NK-92 treated with Interleukin-12 subunit alpha and Interleukin-12 subunit beta, amount 100 ng/mL, for 24 hours (cell line): ENCODE measurements around the gene FAXC.

Source experiments
- DNase-seq: peaks from one replicate; lab custom pipeline; 2025; lab: John Stamatoyannopoulos, UW

Gene FAXC

GRCh38 chr6:99349171-99350141 is at the start of gene FAXC:
Gene FAXC, minus strand, starts transcription at chr6:99349674. Its CDS starts 302 bp downstream, at chr6:99349372.
- no peak for DNase-seq

DNA sequence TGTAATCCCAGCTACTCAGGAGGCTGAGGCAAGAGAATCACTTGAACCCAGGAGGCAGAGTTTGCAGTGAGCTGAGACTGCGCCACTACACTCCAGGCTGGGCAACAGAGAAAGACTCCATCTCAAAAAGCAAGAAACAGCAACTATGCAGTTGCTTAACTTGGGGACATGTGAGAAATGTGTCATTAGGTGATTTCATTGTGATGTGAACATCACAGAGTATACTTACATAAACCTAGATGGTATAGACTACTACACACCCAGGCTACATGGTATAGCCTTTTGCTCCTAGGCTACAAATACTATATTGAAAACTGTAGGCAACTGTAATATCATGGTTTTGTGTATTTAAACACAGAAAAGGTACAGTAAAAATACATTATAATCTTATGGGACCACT is 47.8 kb upstream of the FAXC start:
- DNase-seq, result no peak

GRCh38 chr6:99393698-99394531 is 44.4 kb upstream of the FAXC start, which contains the start of gene COQ3:
Gene COQ3, minus strand, starts transcription at chr6:99394195. Its CDS starts 16 bp downstream, at chr6:99394179.
- peak; percentile 48 for DNase-seq

- DNase-seq, result no peak
These were observed 43.9 kb upstream of the FAXC start for GRCh38 chr6:99393366-99393697.

DNA sequence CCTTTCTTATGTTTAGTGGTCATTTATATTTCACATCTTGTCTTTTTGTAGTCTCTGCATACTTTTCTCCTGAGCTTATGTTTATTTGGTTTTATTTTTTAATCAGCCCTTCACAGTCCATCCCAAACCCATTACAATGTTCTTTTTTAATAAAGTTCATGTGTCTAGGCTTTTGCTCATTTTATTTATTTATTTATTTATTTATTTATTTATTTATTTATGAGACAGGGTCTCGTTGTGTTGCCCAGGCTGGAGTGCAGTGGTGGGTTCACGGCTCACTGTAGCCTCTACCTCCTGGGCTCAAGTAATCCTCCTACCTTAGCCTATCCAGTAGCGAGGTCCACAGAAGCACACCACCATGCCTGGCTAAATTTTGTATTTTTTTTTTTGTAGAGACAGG is 41.4 kb upstream of the FAXC start:
- DNase-seq, result no peak

DNA sequence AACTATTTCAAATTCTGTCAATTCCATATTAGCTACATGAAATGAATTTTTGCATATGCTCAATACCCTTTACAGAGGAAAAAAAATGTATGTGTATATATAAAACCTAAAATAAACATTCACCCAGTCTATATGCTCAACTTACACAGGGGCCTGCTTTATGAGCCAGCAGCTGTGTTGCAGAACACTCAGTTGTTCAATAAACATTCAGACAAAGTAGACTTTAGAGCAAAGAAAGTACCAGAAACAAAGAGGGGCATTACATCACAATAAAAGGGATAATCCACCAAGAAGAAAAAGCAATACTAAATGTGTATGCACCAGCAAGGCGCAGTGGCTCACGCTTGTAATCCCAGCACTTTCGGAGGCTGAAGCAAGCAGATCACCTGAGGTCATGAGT is 35.0 kb upstream of the FAXC start:
- DNase-seq, result no peak

DNA sequence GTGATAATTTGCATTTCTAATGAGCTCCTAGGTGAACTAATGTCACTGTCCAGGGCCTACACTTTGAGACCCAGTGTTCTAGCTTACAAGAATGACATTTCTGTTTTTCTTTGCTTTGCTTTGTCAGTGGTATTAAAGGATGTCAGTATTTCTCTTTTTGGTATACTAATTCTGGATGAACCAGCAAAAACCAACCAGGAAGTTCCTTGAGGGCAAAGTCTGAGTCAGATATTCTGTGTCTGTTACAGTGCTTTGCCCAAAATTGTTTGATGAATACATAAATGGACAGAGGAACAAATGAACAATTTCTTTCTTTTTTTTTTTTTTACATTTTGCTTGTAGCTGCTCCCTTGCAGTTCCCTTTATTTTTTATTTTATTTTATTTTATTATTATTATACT is 29.2 kb upstream of the FAXC start:
- no peak for DNase-seq

DNA sequence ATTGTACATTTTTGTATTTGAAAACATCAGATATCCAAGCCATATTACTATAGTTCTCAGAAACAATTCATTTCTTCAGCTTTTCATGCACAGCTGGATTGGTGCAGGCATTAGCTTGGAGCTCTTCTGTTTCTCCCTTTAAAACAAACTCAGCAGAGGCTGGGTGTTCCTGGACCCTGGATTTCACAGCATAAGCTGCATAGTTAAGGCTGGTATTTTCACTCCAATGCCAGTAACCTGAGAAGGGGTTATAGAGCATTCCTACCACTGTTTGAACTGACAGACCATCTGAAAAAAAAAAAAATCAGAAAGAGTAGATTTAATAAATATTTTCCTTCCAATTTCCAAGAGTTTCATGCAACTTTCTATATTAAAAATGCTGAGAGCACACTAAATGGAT is 20.1 kb upstream of the FAXC start:
- DNase-seq, result no peak

DNA sequence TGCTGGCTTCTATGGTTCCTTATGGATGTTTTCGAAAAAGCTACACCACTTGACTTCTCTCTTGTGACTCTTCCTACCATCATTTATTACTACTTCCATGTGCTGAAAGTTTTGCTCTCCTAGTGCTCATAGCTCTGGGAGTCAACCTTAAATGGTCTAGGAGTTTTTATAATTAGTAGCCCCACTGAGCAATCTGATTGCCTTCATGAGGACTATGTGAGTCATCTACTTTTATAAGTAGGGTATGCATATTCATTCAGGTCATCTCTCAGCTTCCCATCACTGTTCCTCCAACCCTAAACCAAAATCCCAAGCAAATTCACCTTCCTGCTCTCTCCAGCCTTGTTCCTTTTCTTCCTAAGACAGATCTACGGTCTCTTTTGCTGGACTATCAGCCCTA is 17.4 kb upstream of the FAXC start:
- DNase-seq, result no peak

DNA sequence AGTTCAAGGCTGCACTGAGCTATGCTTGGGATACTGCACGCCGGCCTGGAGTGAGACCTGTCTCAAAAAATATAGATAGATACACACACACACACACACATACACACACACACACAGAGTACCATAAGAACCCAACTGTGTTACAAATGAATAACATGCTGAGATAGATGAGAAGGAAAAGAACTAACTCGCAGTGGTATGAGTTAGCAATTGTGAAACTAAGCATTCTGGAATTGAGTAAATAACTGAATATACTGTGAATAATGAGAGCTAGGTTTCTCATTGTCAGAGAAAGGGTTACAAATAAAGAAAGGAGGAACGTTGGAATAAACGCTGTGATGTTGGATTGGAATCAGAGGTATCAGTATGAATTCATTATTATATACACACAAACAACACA is 14.6 kb upstream of the FAXC start:
- DNase-seq, result no peak

DNA sequence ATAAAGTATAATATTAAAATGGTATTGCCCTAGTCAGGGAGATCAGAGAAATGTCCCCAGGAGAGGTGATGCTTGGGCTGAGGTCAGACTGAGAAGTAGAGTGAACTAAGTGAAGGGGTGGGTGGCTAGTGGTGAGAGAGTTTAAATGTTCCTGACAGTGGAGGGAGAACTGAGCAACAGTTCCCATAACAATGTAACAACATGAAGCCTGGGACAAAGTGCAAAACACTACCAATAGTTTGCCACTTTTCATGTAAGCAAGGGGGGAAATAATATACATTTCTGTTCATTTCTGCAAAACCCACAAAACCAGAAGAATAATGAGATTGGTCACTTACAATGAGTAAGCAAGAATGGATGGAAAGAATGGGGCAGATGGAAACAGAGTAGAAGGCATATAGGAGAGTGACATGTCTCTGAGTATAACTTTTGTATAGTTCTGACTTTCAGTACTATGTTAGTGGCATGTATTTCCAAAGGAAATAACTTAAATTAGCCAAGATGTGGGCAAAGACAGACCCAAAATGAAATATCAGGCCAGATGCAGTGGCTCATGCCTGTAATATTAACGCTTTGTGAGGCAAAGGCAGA is 13.3 kb upstream of the FAXC start:
- DNase-seq, result no peak

- no peak for DNase-seq
These were observed 10.3 kb upstream of the FAXC start for GRCh38 chr6:99359800-99360199.

DNA sequence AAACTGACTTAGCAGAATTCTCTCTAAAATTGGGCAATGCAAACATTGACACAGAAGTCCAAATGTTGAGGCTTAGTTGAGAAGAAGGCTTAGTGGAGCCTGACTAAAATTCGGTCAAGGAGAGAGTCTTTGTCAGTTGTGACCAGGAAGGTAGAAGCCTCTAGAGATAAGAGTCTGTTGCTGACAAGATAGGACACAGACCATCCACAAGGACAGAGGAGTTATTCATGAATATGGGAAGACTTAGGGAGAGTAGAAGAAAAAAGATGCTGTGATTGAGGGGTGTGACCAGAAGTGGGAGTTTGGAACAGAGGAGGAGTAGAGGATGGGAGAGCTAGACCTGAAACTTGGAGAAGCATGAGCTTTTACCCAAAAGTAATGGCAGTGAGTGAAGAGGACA is 7.2 kb upstream of the FAXC start:
- no peak for DNase-seq

- no peak for DNase-seq
These were observed 5.5 kb upstream of the FAXC start for GRCh38 chr6:99354983-99355382.

- no peak for DNase-seq
These were observed 3.7 kb upstream of the FAXC start for GRCh38 chr6:99353126-99353525.

DNA sequence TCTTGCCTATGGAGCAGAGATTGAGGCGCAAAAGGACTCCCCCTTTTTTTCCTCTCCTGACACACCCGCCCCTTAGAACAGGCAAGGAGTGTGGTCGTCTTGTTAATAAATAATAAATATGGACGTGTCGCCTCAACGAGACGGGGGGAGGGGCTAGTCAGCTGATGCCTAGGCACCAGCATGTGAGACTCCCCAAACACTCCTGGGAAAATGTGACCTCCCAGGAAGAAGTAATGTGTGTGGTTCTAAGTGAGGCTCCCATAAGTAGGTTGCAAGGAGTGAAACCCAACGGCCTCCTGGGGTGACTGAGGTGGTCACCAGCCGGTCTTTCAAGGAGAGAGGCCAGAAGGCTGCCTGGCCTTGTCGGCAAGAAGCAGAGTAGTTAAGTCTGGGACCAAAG is 1.1 kb upstream of the FAXC start:
- DNase-seq, result no peak

GRCh38 chr6:99348288-99349170 is 945 bp downstream of the FAXC start:
- no peak for DNase-seq

GRCh38 chr6:99347804-99348203 is 1.7 kb downstream of the FAXC start:
- DNase-seq, result no peak

GRCh38 chr6:99346595-99346994 is 2.9 kb downstream of the FAXC start:
- no peak for DNase-seq

GRCh38 chr6:99345164-99345563 is 4.3 kb downstream of the FAXC start:
- no peak for DNase-seq

DNA sequence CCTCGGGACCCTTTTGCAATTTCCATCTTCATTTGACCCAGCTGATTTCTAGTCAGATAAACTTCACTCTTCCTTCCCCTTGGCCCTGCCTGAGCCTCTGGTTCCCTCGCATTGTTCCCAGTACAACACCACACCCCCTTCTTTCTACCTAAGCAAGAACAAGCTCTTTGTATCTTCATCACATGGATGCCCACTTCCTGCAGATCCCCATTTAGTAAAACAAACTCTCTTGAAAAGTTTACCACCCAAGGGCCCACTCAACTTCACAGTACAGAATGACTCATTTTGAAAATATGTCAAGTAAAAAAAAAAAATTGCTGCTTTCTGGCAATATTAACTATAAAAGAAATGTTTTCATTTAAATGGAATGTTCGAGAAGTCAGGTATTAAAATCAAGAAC is 5.2 kb downstream of the FAXC start:
- DNase-seq, result no peak
